ENCODE measurements around the gene DLX1.

Gene DLX1

GRCh38 chr2:172087207-172087779, 2.0 kb downstream of the DLX1 start:
- no peak for DNase-seq (ENCODE audit: low read depth in 2 of 2)

- DNase-seq (ENCODE audit: low read depth in 2 of 2) = no peak
Measured at GRCh38 chr2:172087780-172088244, 2.5 kb downstream of the DLX1 start.

- no peak for DNase-seq (ENCODE audit: low read depth in 2 of 2)
Measured at GRCh38 chr2:172088245-172089004, 3.1 kb downstream of the DLX1 start.

- DNase-seq (ENCODE audit: low read depth in 2 of 2) = no peak
Measured at GRCh38 chr2:172089005-172089504, 3.7 kb downstream of the DLX1 start.

GRCh38 chr2:172089633-172090032, 4.3 kb downstream of the DLX1 start:
- no peak for DNase-seq (ENCODE audit: low read depth in 2 of 2)

GRCh38 chr2:172090044-172090961, 5.0 kb downstream of the DLX1 start:
- DNase-seq (ENCODE audit: low read depth in 2 of 2) = no peak

- no peak for DNase-seq (ENCODE audit: low read depth in 2 of 2)
Measured at GRCh38 chr2:172091000-172091641, 5.8 kb downstream of the DLX1 start.

- DNase-seq (ENCODE audit: low read depth in 2 of 2) = no peak
Measured at GRCh38 chr2:172091761-172092566, 6.7 kb downstream of the DLX1 start.

- no peak for DNase-seq (ENCODE audit: low read depth in 2 of 2)
Measured at GRCh38 chr2:172092716-172093415, 7.6 kb downstream of the DLX1 start.

- no peak for DNase-seq (ENCODE audit: low read depth in 2 of 2)
Measured at GRCh38 chr2:172093416-172094293, 8.3 kb downstream of the DLX1 start.

GRCh38 chr2:172094294-172095145, 9.2 kb downstream of the DLX1 start:
- DNase-seq (ENCODE audit: low read depth in 2 of 2) = no peak

GRCh38 chr2:172095146-172095904, 10.0 kb downstream of the DLX1 start:
- DNase-seq (ENCODE audit: low read depth in 2 of 2) = no peak

- no peak for DNase-seq (ENCODE audit: low read depth in 2 of 2)
Measured at GRCh38 chr2:172095905-172096625, 10.8 kb downstream of the DLX1 start.

- no peak for DNase-seq (ENCODE audit: low read depth in 2 of 2)
Measured at GRCh38 chr2:172096626-172097547, 11.6 kb downstream of the DLX1 start.

- no peak for DNase-seq (ENCODE audit: low read depth in 2 of 2)
Measured at GRCh38 chr2:172097557-172098131, 12.3 kb downstream of the DLX1 start.

Measured in stimulated activated CD4-positive, alpha-beta T cell treated with anti-CD3 and anti-CD28 coated beads, Interleukin-12 subunit alpha, Interleukin-12 subunit beta, amount 100 ng/mL, for 24 hours (primary cell).